GM21737 (cell line): Measurements from ENCODE around the gene PDYN.

Experiments used
- ATAC-seq: cut with Tn5 transposase; IDR thresholded peaks from one replicate; pipeline ENCODE4 v1.9.1; 2021; ENCODE audit warnings: mild to moderate bottlenecking, moderate library complexity; ENCODE audit not compliant: unreplicated experiment

The PDYN gene

GRCh38 chr20:1952737-1953530 is 40.9 kb downstream of the PDYN start:
- no peak for ATAC-seq

GRCh38 chr20:1951436-1952115 is 42.3 kb downstream of the PDYN start:
- ATAC-seq: no peak

- no peak for ATAC-seq
Measured at GRCh38 chr20:1950836-1951235, 43.0 kb downstream of the PDYN start.

GRCh38 chr20:1949347-1950100 is 44.3 kb downstream of the PDYN start:
- ATAC-seq: no peak

GRCh38 chr20:1947535-1947846 is 46.4 kb downstream of the PDYN start:
- no peak for ATAC-seq

- no peak for ATAC-seq
Measured at GRCh38 chr20:1946762-1947534, 46.9 kb downstream of the PDYN start.

GRCh38 chr20:1946442-1946761 is 47.5 kb downstream of the PDYN start:
- ATAC-seq: no peak

GRCh38 chr20:1945660-1946059 is 48.2 kb downstream of the PDYN start:
- ATAC-seq: no peak

- no peak for ATAC-seq
Measured at GRCh38 chr20:1945134-1945618, 48.7 kb downstream of the PDYN start.

- ATAC-seq: no peak
Measured at GRCh38 chr20:1944345-1945091, 49.3 kb downstream of the PDYN start.

GRCh38 chr20:1943275-1944002 is 50.4 kb downstream of the PDYN start:
- ATAC-seq: no peak

- no peak for ATAC-seq
Measured at GRCh38 chr20:1942486-1943274, 51.2 kb downstream of the PDYN start.

GRCh38 chr20:1942061-1942460 is 51.8 kb downstream of the PDYN start:
- ATAC-seq: no peak

GRCh38 chr20:1941226-1941625 is 52.6 kb downstream of the PDYN start:
- ATAC-seq: no peak

GRCh38 chr20:1940581-1940980 is 53.3 kb downstream of the PDYN start:
- no peak for ATAC-seq

- no peak for ATAC-seq
Measured at GRCh38 chr20:1939270-1939595, 54.6 kb downstream of the PDYN start.

GRCh38 chr20:1938464-1939269 is 55.2 kb downstream of the PDYN start:
- ATAC-seq: no peak

- ATAC-seq: no peak
Measured at GRCh38 chr20:1937316-1937976, 56.4 kb downstream of the PDYN start.
